NOMO-1 treated with dmso at 0.1 percent for 144 hours (cell line): ENCODE measurements around the gene SIDT2.
A peak's percentile ranks its signal among the peaks of the same experiment; 100 is the strongest.

Experiments used
- DNase-seq: peaks from one replicate; lab custom pipeline; 2025; ENCODE audit not compliant: unreplicated experiment; lab: John Stamatoyannopoulos, UW

SIDT2 gene

DNA sequence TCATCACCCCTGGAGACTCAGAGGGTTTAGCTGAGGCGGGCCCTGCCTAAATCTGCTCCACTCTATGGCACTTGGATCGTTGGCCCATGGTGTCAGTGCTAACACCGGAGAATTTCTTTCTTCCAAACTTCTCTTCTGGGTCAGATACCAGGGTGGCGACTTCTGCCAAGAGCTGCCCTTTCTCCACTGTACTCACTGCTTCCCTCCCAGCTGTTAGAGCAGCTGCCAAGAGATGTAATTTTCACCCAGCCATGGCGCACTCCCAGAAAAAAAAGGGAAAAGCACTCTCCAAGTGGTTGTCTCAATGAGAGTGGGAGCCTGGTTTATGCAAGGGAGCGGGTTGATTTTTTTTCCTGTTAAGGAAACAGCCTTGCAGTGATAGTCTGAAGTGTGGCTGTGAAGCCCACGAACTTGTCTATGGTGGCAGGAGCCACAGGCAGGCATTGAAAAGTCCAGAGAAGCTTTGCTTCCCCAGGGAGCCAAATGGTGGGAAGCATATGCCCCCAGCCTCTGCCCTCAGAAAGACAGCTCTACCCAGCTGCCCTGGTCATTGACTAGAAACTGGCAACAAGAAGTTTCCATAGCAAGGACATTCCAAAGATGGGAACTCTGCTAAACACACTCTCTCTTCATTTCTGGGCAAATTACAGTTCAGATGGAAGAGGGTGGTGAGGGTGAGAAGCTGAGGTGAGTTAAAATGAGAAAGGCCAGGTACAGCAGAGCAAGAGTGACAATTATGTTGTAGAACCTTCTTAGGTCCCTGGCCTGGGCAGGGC, 42.6 kb downstream of the SIDT2 start:
- DNase-seq, result no peak

DNA sequence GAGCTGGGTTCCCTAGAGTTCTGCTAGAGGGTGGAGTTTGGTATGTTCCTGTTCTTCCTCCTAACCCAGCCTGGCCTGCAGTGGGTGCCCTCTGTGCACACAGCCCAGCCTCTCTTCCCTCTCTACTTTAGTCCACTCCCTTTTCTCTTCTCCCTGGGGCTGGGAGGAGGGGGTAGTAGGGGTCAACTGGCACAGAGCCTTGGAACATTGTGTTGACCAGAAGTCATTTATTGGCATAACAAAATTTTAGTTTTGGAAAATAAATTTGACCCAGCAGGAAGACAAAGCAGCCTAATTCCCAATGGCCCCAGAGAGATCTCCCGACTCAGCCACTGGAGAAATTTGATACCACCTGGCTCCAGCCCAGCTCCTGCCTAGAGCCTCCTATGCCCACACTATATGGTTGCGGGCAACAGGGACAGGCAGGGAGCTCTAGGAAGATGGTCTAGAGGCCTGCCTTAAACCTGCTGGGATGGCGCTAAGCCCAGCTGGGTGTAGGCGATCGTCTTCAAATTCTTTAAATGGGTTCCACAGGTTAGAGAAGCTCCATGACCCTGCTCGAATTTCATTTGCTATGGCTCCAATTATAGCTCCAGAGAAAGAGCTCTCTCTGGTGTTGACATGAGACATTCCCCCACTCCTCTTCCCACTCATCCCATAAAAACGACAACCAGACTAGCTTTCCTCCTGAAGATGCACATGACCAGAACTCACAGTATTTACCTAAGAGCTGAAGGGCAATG, 43.4 kb downstream of the SIDT2 start:
- DNase-seq, result no peak

GRCh38 chr11:117222991-117223740, 44.6 kb downstream of the SIDT2 start:
- DNase-seq, result no peak

GRCh38 chr11:117223741-117224689, 45.5 kb downstream of the SIDT2 start:
- DNase-seq, result no peak

GRCh38 chr11:117225553-117226170, 47.1 kb downstream of the SIDT2 start:
- DNase-seq, result no peak

DNA sequence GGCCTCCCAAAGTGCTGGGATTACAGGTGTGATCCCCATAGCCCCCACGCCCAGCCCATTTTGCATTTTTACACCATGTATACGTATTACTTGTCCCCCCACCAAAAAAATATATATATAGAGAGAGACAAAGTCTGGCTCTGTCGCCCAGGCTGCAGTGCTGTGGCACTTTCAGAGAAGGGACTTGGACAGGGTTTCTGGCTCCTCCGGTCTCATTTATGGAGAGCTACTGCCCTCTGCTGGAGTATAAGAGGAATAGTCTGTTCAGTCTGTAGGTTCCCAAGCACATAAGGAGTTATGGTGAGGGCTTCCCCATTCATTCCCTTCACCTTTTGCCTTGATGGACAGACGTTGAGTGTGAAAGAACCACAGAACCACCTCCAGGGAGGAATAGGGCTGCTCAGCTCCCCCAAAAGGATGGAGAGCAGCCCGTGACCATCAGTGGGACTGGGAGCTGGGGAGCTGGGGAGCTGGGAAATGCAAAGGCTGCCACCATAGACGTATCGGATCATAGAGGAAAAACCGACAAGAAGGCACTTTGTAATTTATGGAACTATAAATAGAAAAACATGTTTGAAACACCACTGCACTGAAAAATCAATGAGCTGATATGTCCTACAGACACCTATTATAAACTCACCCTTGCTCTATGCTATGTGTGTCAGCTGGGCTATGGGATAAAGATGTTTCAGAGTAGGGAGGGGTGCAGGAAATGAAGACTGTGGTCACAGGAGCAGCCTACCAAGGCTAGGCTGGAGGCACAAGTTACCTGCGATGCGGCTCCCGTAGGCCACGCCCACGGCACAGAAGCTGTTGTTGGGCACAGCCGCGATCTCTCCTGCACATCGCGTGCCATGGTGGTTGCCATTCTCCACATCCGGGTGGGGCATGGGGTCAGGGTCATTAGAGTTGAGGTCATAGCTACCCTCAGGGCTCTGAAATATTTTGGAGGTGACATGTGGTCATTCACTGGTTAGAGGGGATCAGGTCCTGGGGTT, 48.1 kb downstream of the SIDT2 start:
- peak; percentile 63 for DNase-seq

GRCh38 chr11:117228091-117228490, 49.5 kb downstream of the SIDT2 start:
- DNase-seq, result no peak

- DNase-seq, result no peak
These were observed 50.9 kb downstream of the SIDT2 start for GRCh38 chr11:117229411-117229810.

GRCh38 chr11:117229931-117230285, 51.4 kb downstream of the SIDT2 start:
- DNase-seq, result no peak

- no peak for DNase-seq
These were observed 51.9 kb downstream of the SIDT2 start for GRCh38 chr11:117230286-117230961.

GRCh38 chr11:117230999-117231841, 52.7 kb downstream of the SIDT2 start:
- DNase-seq, result no peak

- no peak for DNase-seq
These were observed 53.2 kb downstream of the SIDT2 start, which contains the start of gene PCSK7 for GRCh38 chr11:117231842-117232091. Gene PCSK7, minus strand, starts transcription at chr11:117232073. Its CDS starts 2,229 bp downstream, at chr11:117229844.

DNA sequence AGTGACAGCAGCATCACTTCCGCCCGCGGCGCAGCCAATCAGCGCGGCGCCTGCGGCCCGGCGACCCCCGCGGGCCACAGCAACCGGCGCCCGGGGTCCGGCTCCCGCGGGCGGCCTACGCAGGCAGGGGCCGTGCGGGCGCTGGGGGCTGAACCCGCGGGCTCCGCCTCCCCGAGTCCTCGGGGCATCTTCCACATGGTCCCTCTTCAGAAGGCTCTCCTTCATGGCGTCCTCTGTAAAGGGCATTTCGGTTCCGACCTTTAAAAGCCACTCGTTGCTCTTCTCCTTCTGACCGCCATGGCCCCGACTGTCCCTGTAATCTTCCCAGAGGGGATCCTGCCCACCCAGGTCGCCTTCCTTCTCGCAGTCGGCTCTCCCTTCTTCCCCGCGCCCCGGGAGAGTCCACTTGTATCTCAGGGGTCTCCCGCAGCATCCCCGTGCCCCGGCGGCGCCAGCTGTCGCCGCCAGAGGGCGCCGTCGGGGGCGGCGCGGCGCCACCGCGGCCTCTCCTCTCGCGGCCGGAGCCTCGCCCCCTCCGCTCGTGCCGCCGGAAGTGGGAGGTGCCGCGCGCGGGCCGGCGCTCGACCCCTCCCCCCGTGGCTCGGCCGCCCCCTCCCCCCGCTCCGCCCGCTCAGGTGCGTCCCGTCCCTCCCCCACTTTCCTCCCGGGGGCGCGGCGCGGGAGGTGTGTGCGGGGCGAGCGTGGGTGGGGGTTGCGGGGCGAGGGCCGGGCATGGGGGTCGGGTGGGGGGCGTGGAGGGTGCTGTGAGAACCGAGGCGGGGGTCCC, 53.7 kb downstream of the SIDT2 start, which contains the start of gene RNF214:
TSS of gene RNF214 (plus strand) at position 580 of the 787 bp plus-strand sequence. CDS start 1,602 bp downstream, outside the sequence.
- peak; percentile 71 for DNase-seq

GRCh38 chr11:117232911-117233409, 54.4 kb downstream of the SIDT2 start:
- no peak for DNase-seq

GRCh38 chr11:117238221-117238620, 59.7 kb downstream of the SIDT2 start:
- no peak for DNase-seq

GRCh38 chr11:117239295-117239694, 60.8 kb downstream of the SIDT2 start:
- DNase-seq, result no peak
